Kidney epithelial cell (primary cell): ENCODE data around the gene GAS2L1. TPM values are rescaled to one million over a fixed set of nuclear protein-coding genes. Genes with fewer than 3 reads are reported as not detected.

Experiments
- DNase-seq: peaks from one replicate; pipeline ENCODE4 v3.0.0-alpha.2; 2010; ENCODE audit warnings: low read depth
- H3K27me3 ChIP-seq: 2 replicates; pipeline ENCODE4 v1.6.0; 2011; ENCODE audit warnings: low read length; ENCODE audit not compliant: control insufficient read depth, insufficient read depth
- H3K36me3 ChIP-seq: 2 replicates; pipeline ENCODE4 v1.5.1; 2011; ENCODE audit warnings: low read length; ENCODE audit not compliant: control insufficient read depth, insufficient read depth
- H3K4me3 ChIP-seq: 2 replicates; pipeline ENCODE4 v1.5.1; 2011; ENCODE audit warnings: low read depth, mild to moderate bottlenecking, control low read depth, low read length
- total RNA-seq: library from RNA; depleted of rRNA; stranded (reverse); fragments of >200 nt; gene quantifications from 2 replicates; pipeline ENCODE4 v1.2.3, GENCODE V29; 2015
- TF ChIP-seq, protein P1 (sequence below): IDR thresholded peaks from 2 replicates; pipeline ENCODE4 v1.5.1; 2011; ENCODE audit warnings: mild to moderate bottlenecking, moderate library complexity, low read length, control low read depth, inconsistent platforms; ENCODE audit not compliant: insufficient read depth, poor library complexity, severe bottlenecking

Gene GAS2L1
- total RNA-seq, 1 donor from 2014 or later: 8.9 TPM

DNA sequence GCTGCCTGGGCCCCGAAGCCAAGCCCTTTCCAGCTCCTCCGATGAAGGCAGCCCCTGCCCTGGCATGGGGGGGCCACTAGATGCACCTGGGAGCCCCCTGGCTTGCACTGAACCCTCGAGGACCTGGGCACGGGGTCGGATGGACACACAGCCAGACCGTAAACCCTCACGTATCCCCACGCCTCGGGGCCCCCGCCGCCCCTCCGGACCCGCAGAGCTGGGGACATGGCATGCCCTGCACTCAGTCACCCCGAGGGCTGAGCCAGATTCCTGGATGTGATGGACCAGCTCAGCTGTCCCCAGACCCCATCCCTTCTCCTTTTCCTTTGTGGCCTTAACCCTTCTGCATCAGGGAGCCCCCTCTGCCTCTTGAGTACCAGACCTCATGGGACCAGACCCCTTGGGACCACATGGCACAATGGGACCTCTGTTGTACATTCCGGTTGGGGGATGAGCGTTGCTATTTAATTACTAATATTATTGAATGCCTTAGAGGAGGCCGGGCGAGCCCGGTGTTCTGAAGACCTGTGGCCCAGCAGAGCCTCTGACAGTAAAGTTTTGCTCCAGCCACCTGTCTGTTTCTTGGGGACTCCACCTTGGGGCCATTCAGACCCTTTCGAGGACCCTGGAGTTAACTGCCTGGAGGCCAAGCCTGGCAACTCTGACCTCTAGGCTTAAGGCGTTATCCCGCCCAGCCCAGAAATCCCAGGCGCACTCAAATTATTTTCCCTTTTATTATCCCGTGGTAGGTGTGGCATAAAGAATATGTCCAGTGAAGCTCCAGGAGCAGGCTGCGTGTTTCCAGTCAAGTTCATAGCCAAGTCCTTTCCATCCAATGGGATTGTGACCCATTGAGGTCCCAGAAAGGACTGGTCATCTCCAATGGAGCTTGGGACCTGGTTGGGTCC is 6.0 kb downstream of the GAS2L1 start:
- H3K4me3 ChIP-seq: no peak overlapping the region
- H3K36me3 ChIP-seq: no peaks in the 10 kb centered on the region
- H3K27me3 ChIP-seq: peaks cover 41% of the 10 kb centered on the region
- no peak for DNase-seq
- TF ChIP-seq, protein P1, sequence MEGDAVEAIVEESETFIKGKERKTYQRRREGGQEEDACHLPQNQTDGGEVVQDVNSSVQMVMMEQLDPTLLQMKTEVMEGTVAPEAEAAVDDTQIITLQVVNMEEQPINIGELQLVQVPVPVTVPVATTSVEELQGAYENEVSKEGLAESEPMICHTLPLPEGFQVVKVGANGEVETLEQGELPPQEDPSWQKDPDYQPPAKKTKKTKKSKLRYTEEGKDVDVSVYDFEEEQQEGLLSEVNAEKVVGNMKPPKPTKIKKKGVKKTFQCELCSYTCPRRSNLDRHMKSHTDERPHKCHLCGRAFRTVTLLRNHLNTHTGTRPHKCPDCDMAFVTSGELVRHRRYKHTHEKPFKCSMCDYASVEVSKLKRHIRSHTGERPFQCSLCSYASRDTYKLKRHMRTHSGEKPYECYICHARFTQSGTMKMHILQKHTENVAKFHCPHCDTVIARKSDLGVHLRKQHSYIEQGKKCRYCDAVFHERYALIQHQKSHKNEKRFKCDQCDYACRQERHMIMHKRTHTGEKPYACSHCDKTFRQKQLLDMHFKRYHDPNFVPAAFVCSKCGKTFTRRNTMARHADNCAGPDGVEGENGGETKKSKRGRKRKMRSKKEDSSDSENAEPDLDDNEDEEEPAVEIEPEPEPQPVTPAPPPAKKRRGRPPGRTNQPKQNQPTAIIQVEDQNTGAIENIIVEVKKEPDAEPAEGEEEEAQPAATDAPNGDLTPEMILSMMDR: no peak

DNA sequence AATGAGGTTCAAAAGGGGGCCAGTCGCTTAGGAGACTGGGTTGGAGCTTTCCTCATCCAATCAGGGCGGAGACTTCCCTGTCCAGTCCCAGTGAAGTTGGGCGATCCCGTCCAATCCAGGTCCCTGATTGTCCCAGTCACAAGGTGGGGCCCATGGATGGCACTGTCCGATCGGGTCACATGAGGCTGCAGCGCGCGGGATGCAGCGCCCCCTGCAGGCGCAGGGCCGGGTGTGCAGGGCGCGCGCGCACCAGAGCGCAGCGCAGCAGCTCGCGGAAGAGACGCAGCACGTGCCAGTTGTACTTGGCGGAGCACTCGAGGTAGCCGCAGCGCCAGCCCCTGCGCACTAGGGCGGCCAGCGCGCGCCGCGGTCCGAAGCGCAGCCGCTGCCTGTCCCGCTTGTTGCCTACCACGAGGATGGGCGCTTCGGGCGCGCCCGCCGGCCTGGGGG is 6.7 kb downstream of the GAS2L1 start:
- H3K36me3 ChIP-seq: no peaks in the 10 kb centered on the region
- TF ChIP-seq, protein P1: peak; percentile 63
- H3K27me3 ChIP-seq: peaks cover 41% of the 10 kb centered on the region
- DNase-seq: no peak
- no peak overlapping the region for H3K4me3 ChIP-seq

DNA sequence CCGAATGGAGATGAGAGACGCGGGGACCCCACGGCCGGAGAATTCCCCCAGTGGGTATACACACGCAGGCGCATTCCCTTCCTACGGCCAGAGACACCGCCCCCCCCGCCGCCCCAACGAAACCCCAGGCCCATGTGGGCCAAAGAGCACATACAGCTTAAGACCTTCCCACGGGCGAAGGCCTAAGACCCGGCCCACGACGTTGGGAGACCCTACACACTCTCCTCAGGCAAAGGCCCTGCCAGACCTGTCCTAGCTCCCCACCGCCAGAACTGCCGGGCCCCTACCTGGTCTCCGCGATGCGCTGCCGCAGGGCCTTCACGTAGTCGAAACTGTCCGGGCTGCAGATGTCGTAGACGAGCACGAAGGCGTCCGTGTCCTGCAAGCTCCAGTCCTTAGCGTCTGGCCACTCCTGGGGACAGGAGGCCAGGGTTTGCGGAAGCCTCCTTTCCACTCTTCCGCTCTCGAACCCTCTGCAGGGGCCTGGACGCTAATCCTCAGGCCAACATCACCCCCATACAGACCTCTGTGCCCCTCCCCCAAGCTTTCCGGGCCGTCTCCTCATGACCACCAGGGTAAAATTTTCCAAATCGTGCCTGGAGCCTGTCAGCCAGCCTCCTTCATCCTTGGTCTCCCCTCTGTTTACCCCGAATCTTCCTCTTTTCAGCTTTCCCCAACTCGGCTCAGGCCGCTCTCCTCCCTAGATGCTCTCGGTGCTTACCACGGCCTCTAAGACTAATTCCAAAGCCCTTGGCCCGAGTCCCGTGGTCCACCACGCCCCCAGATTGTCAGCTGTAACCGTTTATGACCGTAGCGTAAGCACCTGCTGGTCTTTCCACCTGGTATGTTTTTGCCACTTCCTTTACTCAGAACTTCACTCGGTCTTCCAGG is 7.4 kb downstream of the GAS2L1 start:
- TF ChIP-seq, protein P1: no peak
- H3K27me3 ChIP-seq: peaks cover 41% of the 10 kb centered on the region
- no peak for DNase-seq
- H3K4me3 ChIP-seq: no peak overlapping the region
- no peaks in the 10 kb centered on the region for H3K36me3 ChIP-seq

DNA sequence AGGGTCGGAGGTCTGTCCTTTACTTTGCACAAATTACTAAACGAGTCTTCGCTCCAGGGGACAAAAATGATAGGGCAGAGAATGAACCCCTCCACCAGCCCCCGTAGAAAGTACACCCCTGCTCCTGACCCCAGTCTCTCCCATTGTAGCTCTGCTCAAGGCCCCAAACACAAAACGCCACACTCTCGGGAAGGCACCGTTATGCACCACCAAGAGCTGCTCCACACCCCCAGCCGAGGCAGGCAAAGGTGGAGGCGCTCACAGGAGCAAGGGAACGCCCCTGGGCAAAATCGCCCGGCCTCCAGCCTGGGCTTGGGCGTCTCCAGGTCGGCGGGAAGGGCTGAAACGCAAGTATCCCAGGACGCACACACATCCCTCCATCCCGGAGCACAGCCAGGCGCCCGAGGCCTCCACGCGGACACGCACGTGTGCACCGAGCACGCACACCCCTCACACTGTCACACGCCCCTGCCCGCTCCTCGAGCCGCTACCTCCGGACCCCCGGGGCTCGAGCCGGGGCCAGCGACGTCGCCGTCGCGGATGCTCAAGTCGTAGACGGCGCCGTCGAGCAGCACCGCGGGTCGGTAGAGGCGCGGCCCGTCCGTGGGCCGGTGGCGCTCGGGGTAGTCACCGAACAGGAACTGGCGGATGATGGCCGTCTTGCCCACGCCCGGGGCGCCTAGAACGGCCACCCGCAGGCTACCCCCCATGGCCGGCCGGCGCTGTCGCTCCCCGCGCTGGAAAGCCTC is 8.3 kb downstream of the GAS2L1 start:
- Histone ChIP-seq H3K36me3 (no peaks in the 10 kb centered on the region), H3K27me3 (peaks cover 41% of the 10 kb centered on the region), H3K4me3 (no peak overlapping the region)
- TF ChIP-seq, protein P1: no peak
- DNase-seq: no peak

DNA sequence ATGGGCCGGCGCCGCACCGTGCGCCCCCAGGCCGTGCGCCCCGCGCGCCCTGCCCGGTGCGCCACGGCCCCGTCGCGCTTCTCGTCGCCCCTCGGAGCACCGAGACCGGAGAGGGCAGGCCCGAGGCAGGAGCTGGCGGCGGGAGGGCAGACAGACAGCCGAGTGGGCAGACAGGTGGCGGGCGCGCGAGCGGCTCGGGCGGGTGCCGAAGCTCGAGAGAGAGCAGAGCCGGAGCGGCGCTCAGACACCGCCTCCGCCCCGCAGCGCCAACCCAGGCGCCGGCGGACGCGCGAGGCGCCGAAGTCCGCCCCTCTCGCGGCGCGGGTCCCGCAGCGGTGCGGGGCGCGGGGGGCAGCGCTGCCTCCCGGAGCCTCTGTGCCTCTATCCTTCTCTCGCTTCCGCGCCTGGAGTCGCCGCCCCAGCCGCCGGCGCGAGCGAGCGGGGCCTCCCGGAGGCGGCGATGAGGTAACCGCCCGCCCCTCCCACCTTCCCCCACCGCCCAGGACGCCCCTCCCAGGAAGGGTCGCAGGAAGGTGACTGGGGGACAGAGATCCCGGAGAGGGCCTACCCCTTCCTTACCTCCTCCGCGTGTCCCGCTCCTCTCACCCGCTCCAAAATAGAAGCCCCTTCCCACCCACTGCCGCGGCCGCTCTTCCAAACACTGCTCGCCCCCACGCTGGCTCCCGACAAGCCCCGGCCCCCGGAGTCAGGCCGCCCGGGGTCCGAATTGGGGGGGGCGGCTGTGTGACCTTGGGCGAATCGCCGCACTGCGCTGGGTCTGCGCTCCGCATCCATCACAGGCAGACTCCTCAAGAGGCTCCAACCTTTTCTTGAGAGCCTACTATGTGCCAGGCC is 9.1 kb downstream of the GAS2L1 start, which contains the start of gene RASL10A:
RASL10A (minus strand) TSS at position 412 of the 855 bp plus-strand sequence. CDS start 451 bp downstream, outside the sequence.
- TF ChIP-seq, protein P1: no peak
- Histone ChIP-seq H3K27me3 (peaks cover 41% of the 10 kb centered on the region), H3K4me3 (no peak within 1 kb of the TSS), H3K36me3 (no peaks in the 10 kb centered on the region)
- DNase-seq: no peak
